Trophoblast cell (in vitro differentiated cells and primary cell): ENCODE measurements around the gene KCND2.
A peak's percentile ranks its signal among the peaks of the same experiment; 100 is the strongest.

Experiments used
- DNase-seq, 2 donors: peaks; one replicate each; pipeline ENCODE4 v3.0.0-alpha.2; 2016
- H2AFZ ChIP-seq: 2 replicates; pipeline ENCODE4 v1.6.1; 2013; ENCODE audit warnings: low read length, moderate library complexity, mild to moderate bottlenecking; ENCODE audit not compliant: insufficient read depth, poor library complexity
- H2AK5ac ChIP-seq: 2 replicates; pipeline ENCODE4 v1.6.1; 2013; ENCODE audit warnings: mild to moderate bottlenecking, low read length
- H2BK120ac ChIP-seq: 2 replicates; pipeline ENCODE4 v1.6.1; 2013; ENCODE audit warnings: low read length, mild to moderate bottlenecking, moderate library complexity; ENCODE audit not compliant: insufficient read depth, poor library complexity
- H2BK12ac ChIP-seq: 2 replicates; pipeline ENCODE4 v1.6.1; 2013; ENCODE audit warnings: mild to moderate bottlenecking, low read length, moderate library complexity
- H2BK5ac ChIP-seq: 2 replicates; pipeline ENCODE4 v1.6.1; 2013; ENCODE audit warnings: low read length, low read depth, moderate library complexity, mild to moderate bottlenecking; ENCODE audit not compliant: poor library complexity
- H3K14ac ChIP-seq: 2 replicates; pipeline ENCODE4 v1.6.1; 2013; ENCODE audit warnings: mild to moderate bottlenecking, low read length
- H3K18ac ChIP-seq: 2 replicates; pipeline ENCODE4 v1.6.1; 2013; ENCODE audit warnings: mild to moderate bottlenecking, low read length
- H3K23ac ChIP-seq: 2 replicates; pipeline ENCODE4 v1.6.1; 2013; ENCODE audit warnings: low read length
- H3K27ac ChIP-seq: 2 replicates; pipeline ENCODE4 v1.5.1; 2013; ENCODE audit warnings: low read depth, mild to moderate bottlenecking, inconsistent platforms, low read length, moderate library complexity
- H3K27me3 ChIP-seq: 2 replicates; pipeline ENCODE4 v1.6.1; 2013; ENCODE audit warnings: inconsistent platforms, mild to moderate bottlenecking, low read length, moderate library complexity; ENCODE audit not compliant: insufficient read depth
- H3K36me3 ChIP-seq, 2 experiments: 1 replicate in 1 of 2; 2 replicates in 1 of 2; pipeline ENCODE4 v1.6.1; 2013; ENCODE audit warnings: low read length in 2 of 2, mild to moderate bottlenecking in 2 of 2, moderate library complexity in 1 of 2; ENCODE audit not compliant: insufficient read depth in 2 of 2, control insufficient read depth in 1 of 2
- H3K4ac ChIP-seq: 2 replicates; pipeline ENCODE4 v1.6.1; 2013; ENCODE audit warnings: low read depth, mild to moderate bottlenecking, low read length, moderate library complexity
- H3K4me1 ChIP-seq, 2 experiments: 1 replicate in 1 of 2; 2 replicates in 1 of 2; pipeline ENCODE4 v1.6.1; 2013; ENCODE audit warnings: low read length in 2 of 2, mild to moderate bottlenecking in 2 of 2, moderate library complexity in 1 of 2; ENCODE audit not compliant: insufficient read depth in 2 of 2, control insufficient read depth in 1 of 2
- H3K4me2 ChIP-seq: 2 replicates; pipeline ENCODE4 v1.6.1; 2013; ENCODE audit warnings: inconsistent platforms, mild to moderate bottlenecking, low read length, moderate library complexity
- H3K4me3 ChIP-seq: 2 replicates; pipeline ENCODE4 v1.5.1; 2013; ENCODE audit warnings: mild to moderate bottlenecking, low read depth, low read length, inconsistent platforms
- H3K79me1 ChIP-seq: one replicate; pipeline ENCODE4 v1.6.1; 2013; ENCODE audit warnings: low read length
- H3K79me2 ChIP-seq: 2 replicates; pipeline ENCODE4 v1.6.1; 2013; ENCODE audit warnings: low read length, mild to moderate bottlenecking; ENCODE audit not compliant: control insufficient read depth, insufficient read depth, poor library complexity
- H3K9ac ChIP-seq: 2 replicates; pipeline ENCODE4 v1.6.1; 2013; ENCODE audit warnings: mild to moderate bottlenecking, low read length
- H3K9me3 ChIP-seq: 2 replicates; pipeline ENCODE4 v1.6.1; 2013; ENCODE audit warnings: low read depth, mild to moderate bottlenecking, control low read depth, inconsistent platforms, low read length; ENCODE audit not compliant: insufficient read depth
- H4K12ac ChIP-seq: 2 replicates; pipeline ENCODE4 v1.6.1; 2013; ENCODE audit warnings: low read depth, mild to moderate bottlenecking, low read length, moderate library complexity
- H4K8ac ChIP-seq: 2 replicates; pipeline ENCODE4 v1.6.1; 2013; ENCODE audit warnings: low read depth, mild to moderate bottlenecking, low read length, moderate library complexity
- H4K91ac ChIP-seq: one replicate; pipeline ENCODE4 v1.6.1; 2013; ENCODE audit warnings: low read depth, mild to moderate bottlenecking, low read length, moderate library complexity
- WGBS: extraction: QIAGEN DNeasy Blood & Tissue Kit; methylation state at CpG from one replicate; pipeline ENCODE4 v1.1.7; 2013; ENCODE audit warnings: missing lambda C conversion rate; ENCODE audit not compliant: insufficient read length, insufficient coverage; ENCODE audit errors: extremely low coverage; 5-methylcytosine and 5-hydroxymethylcytosine counted together

Gene KCND2

DNA sequence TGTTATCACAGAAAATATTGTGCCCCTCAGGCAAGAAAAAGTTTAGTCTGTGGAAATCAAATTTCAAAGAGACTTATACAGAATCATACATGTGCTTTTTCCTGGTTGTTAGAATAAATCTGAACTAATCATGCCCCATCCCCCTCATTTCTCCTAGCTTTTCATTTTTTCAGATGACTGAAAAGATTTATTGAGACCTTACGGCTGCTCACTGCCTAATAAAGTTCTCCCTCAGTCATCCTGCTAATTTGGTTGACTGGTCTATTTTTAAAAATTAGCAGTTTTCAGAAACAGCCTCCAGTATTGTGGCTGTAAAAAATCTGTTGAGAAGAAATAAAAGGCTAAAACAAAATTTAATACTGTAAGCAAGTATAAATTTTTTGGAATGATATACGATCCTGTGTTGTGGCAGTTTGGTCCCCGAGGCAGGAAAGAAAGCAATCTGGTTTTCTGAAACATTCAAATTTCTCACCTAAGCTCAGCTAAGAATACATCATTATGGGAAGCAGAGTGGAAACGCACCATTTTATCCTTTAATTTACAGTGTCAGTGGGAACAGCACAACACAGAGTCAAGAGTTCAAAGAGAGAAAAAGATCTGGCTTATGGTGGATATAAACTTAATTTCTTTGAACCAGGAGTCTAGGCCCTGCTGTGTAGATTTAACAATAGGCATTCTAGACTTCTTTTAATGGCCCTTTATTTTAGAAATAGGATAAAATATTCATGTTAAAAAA lies 144.4 kb downstream of the KCND2 start:
- Histone ChIP-seq H3K4me1 (no peaks in the 10 kb centered on the region), H3K14ac (no peak overlapping the region), H3K9ac (no peak overlapping the region), H4K91ac (no peak overlapping the region), H3K23ac (no peak overlapping the region), H3K18ac (no peak overlapping the region), H2BK12ac (no peak overlapping the region), H3K79me1 (no peaks in the 10 kb centered on the region), H3K4me3 (no peak overlapping the region), H3K27ac (no peak overlapping the region), H2AFZ (no peak overlapping the region), H3K27me3 (no peaks in the 10 kb centered on the region), H3K9me3 (no peaks in the 10 kb centered on the region), H4K8ac (no peak overlapping the region), H3K4me2 (no peak overlapping the region), H2AK5ac (no peak overlapping the region), H2BK5ac (no peak overlapping the region), H2BK120ac (no peak overlapping the region), H3K79me2 (no peaks in the 10 kb centered on the region), H3K36me3 (no peaks in the 10 kb centered on the region), H3K4ac (no peak overlapping the region), H4K12ac (no peak overlapping the region)
- no CpG with 5 or more reads among the region's 4 CpGs for WGBS
- DNase-seq = peak in 1 of 2 donors; percentile 73

DNA sequence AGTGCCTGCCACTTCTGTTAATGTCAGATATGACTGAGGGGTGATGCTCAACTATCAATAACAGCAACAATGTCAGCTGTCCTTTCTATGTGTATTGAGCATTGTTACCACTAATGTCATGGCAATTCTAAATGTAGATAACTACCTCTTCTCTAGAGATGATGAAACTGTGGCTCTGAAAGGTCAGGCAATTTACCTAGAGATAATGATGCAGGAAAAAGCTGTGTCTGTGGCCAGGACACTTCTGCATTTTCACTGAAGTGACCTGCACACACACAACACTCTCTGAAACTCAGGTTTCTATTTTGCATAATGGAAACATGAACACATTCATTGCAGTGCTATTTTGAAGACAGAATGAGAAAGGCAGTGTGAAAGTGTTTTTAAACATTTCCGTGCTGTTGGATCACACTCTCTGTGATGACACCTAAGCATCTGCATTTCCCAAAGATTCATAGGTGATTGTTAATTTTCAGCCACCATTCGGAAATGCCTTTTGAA lies 148.2 kb downstream of the KCND2 start:
- no peak for DNase-seq
- Histone ChIP-seq H3K23ac (no peak overlapping the region), H4K12ac (no peak overlapping the region), H3K14ac (no peak overlapping the region), H3K9me3 (no peaks in the 10 kb centered on the region), H3K27ac (no peak overlapping the region), H4K91ac (no peak overlapping the region), H3K18ac (no peak overlapping the region), H3K36me3 (no peaks in the 10 kb centered on the region), H3K27me3 (no peaks in the 10 kb centered on the region), H2BK5ac (no peak overlapping the region), H3K4me3 (no peak overlapping the region), H2AK5ac (no peak overlapping the region), H2AFZ (no peak overlapping the region), H3K9ac (no peak overlapping the region), H3K79me1 (no peaks in the 10 kb centered on the region), H2BK120ac (no peak overlapping the region), H3K4ac (no peak overlapping the region), H4K8ac (no peak overlapping the region), H3K79me2 (no peaks in the 10 kb centered on the region), H2BK12ac (no peak overlapping the region), H3K4me1 (no peaks in the 10 kb centered on the region), H3K4me2 (no peak overlapping the region)
- no CpG with 5 or more reads among the region's 2 CpGs for WGBS

DNA sequence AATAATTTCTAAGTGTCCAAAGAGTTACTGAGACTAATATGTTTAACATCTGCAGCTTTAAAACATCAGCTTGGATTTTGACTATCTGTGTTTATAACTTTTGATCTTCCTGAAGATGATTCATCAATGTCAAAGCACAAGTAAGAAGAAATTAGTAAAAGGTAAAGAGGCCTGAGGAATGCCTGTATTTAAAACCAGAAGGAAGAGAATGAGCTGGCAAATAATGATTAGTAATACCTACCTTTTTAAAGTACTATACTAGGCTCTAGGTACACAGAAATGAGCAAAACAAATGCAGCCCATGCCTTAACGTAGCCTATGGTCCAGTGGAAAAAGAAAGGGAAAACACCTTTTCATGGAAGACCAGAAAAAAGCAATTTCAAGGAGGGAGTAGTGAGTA lies 158.0 kb downstream of the KCND2 start:
- Histone ChIP-seq H2BK120ac (no peak overlapping the region), H3K14ac (no peak overlapping the region), H2BK12ac (no peak overlapping the region), H3K4me2 (no peak overlapping the region), H2AK5ac (no peak overlapping the region), H4K12ac (no peak overlapping the region), H2BK5ac (no peak overlapping the region), H4K91ac (no peak overlapping the region), H3K18ac (no peak overlapping the region), H3K9ac (no peak overlapping the region), H3K27me3 (no peaks in the 10 kb centered on the region), H4K8ac (no peak overlapping the region), H3K4ac (no peak overlapping the region), H3K36me3 (no peaks in the 10 kb centered on the region), H3K4me1 (no peaks in the 10 kb centered on the region), H3K79me1 (no peaks in the 10 kb centered on the region), H3K23ac (no peak overlapping the region), H3K79me2 (no peaks in the 10 kb centered on the region), H3K27ac (no peak overlapping the region), H3K4me3 (no peak overlapping the region), H3K9me3 (no peaks in the 10 kb centered on the region), H2AFZ (no peak overlapping the region)
- WGBS = no CpG with 5 or more reads among the region's 1 CpG
- DNase-seq = no peak

DNA sequence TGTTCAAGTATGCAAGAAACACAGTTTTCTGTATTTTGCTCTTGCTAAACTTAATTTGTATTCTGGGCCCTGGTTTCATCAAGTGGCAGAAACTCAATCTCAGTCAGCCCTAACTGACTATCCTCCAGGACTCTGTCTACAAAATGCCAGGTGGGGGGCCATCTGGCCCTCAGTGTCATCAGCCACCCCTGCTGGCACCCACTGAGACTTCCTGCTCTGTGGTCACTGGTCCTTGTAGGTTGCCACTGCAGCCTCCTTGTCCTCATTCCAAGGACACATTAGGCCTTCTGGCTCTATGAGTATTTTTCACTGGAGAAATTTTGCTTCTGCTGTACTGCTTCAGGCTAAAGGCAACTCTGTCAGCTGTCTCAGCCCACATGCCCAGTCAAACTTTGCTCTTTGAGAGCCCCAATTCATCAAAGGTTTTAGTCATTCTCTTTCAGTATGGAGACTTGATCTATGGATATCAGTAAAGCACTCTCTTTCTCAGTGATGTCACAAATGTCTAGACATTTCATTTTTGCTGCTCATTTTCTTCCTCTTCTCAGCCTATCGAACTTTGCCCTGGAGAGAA lies 163.6 kb downstream of the KCND2 start:
- H2BK12ac ChIP-seq = no peak overlapping the region
- no peak overlapping the region for H2AFZ ChIP-seq
- H4K12ac ChIP-seq = no peak overlapping the region
- H4K91ac ChIP-seq = no peak overlapping the region
- H3K27me3 ChIP-seq = no peaks in the 10 kb centered on the region
- no peak overlapping the region for H3K18ac ChIP-seq
- no peak overlapping the region for H3K9ac ChIP-seq
- H3K27ac ChIP-seq = no peak overlapping the region
- H3K14ac ChIP-seq = no peak overlapping the region
- no peaks in the 10 kb centered on the region for H3K36me3 ChIP-seq
- no peak overlapping the region for H3K4me3 ChIP-seq
- no peak overlapping the region for H4K8ac ChIP-seq
- WGBS = no CpG with 5 or more reads among the region's 1 CpG
- no peak overlapping the region for H2BK120ac ChIP-seq
- H2BK5ac ChIP-seq = no peak overlapping the region
- H3K4ac ChIP-seq = no peak overlapping the region
- H3K79me2 ChIP-seq = no peaks in the 10 kb centered on the region
- no peak overlapping the region for H3K4me2 ChIP-seq
- DNase-seq = no peak
- H3K4me1 ChIP-seq = no peaks in the 10 kb centered on the region
- no peaks in the 10 kb centered on the region for H3K9me3 ChIP-seq
- H2AK5ac ChIP-seq = no peak overlapping the region
- H3K23ac ChIP-seq = no peak overlapping the region
- H3K79me1 ChIP-seq = no peaks in the 10 kb centered on the region
